Stimulated activated CD4-positive, alpha-beta T cell treated with anti-CD3 and anti-CD28 coated beads, TNF-alpha, amount 100 ng/mL, for 48 hours (primary cell): Measurements from ENCODE around the gene HOXA6.

ENCODE experiments used
- DNase-seq, 3 donors: peaks; one replicate each; pipeline ENCODE4 v3.0.0-alpha.2; 2020; ENCODE audit warnings: low read depth in 3 of 3

HOXA6 gene

DNA sequence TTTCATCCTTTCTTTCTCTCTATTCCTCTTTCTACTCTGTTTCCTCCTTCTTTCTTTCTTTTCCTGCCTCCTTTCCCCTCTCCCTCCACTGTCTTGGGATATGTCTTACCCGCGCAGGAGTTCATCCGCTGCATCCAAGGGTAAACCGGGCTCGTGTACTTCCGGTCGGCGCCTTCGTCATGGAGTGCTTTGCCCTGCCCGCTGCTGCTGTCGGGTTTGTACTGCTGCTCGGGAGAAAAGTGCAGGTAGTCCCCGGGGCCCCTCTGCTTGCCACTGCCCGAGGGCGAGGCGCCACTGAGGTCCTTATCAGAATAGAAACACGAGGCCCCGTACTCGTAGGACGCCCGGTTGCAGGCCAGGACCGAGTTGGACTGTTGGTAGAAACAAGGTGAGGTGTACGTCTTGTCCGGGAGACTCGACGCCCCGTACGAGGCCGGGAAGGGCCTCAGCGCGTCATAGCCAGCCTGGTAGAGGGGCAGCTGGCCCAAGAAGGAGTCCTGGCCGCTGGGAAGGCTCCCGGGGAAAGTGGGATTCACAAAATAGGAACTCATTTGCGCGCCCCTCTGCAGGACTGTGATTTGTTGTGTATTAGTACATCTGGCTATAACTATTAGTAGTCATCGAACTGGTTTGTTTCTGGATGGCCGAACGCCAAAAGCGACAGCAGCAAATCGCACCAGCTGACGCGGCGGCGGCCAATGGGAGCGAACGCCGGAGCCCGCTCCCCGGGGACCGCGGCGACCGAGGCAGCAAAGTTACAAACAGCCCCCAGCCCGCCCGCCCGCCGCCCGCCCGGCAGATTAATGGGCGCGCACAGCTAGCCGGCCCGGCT lies at the start of gene HOXA6:
Gene HOXA6 (minus strand): TSS at position 576 of the 832 bp plus-strand sequence. CDS start 25 bp downstream, at position 551.
- DNase-seq: no peak

DNA sequence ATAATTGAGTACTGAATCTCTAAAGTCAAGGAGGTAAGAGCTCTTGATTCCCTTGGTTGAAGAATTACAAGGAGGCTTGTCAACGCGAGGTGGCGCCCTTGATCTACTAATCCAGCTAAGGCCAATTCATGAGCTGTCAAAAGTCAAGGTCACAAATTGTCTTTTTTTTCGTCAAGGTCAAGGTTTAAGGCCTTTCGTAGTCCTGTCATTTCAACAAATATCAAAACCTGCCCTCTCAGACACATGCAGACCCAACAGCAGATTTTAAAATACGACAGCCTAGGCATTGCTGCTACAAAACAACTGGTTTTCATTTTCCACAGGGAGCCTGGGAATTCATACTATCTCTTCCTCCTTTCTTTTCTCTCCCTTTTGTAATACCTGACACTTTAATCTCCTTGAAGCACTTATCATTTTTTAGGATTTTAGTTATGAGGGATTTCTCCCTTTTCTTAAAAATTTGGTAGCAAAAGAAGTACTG lies 48.8 kb upstream of the HOXA6 start:
- peak; percentile 67 to 76 (median 74) for DNase-seq

DNA sequence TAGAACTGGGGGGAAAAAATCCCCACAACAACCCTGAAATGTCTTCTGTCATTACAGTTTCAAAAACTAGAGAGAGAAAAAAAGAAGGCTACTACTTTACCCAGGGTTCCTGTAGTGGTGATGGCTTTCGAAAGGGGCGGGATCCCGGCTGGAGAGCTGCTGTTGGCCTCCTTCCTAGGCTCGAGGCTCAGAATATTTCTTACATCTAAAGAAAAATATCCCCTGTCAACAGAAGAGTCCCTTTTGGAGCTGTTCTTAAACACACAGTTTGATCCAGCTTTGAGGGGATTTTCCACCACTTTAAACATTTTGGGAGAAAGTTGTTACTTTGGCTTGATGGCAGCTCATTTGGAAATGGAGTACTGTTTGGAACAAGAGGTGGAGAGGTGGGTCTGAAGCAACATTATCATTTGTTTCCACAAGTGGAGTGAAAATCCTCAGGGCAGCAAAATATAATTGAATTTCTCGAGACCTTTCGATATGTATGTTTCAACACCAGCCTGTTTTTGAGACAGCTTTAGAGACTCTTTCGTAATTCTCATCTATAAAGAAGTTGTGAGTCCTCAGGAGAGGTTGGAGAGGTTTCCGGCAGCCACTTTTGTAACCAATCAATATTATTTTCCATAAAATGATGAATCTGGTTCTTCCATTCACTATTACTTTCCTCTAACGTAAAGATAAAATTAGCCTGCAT lies 47.3 kb upstream of the HOXA6 start:
- DNase-seq: no peak

GRCh38 chr7:27194002-27194352 lies 46.4 kb upstream of the HOXA6 start:
- no peak for DNase-seq

GRCh38 chr7:27193335-27194001 lies 45.9 kb upstream of the HOXA6 start:
- no peak for DNase-seq

- no peak for DNase-seq
Observed at GRCh38 chr7:27192546-27193334, 45.2 kb upstream of the HOXA6 start.

GRCh38 chr7:27191833-27192545 lies 44.4 kb upstream of the HOXA6 start:
- no peak for DNase-seq

DNA sequence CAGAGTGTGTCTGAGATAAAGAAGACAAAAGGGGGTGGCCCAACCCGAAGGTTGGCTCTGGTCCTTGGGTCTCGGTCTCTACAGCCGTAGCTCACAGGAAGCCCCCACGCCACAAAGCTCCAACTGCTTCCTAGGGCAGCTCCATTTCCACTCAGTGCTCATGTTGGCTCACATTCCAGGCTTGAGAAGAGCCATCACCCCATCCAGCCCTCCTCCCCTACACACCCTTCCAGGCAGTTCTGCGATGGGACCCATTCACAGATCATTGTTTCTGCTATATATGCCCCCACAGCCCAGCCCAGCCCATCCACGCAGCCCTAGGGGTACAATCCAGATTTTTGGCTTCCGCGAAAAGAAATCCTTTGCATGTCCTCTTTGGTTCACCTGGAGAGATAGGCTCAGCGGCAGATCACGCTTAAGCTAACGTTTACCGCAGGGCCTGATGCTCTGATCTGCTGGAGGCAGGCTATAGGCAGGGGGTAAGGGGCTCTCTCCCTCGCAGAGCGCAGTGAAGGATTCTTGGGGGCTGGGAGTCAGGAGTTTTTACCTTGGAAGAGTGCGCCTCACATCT lies 43.7 kb upstream of the HOXA6 start:
- DNase-seq: no peak

- no peak for DNase-seq
Observed at GRCh38 chr7:27189997-27190748, 42.6 kb upstream of the HOXA6 start.

GRCh38 chr7:27189295-27189996 lies 41.9 kb upstream of the HOXA6 start:
- DNase-seq: no peak

- DNase-seq: no peak
Observed at GRCh38 chr7:27188386-27189294, 41.1 kb upstream of the HOXA6 start.

GRCh38 chr7:27187475-27188385 lies 40.2 kb upstream of the HOXA6 start:
- no peak for DNase-seq

DNA sequence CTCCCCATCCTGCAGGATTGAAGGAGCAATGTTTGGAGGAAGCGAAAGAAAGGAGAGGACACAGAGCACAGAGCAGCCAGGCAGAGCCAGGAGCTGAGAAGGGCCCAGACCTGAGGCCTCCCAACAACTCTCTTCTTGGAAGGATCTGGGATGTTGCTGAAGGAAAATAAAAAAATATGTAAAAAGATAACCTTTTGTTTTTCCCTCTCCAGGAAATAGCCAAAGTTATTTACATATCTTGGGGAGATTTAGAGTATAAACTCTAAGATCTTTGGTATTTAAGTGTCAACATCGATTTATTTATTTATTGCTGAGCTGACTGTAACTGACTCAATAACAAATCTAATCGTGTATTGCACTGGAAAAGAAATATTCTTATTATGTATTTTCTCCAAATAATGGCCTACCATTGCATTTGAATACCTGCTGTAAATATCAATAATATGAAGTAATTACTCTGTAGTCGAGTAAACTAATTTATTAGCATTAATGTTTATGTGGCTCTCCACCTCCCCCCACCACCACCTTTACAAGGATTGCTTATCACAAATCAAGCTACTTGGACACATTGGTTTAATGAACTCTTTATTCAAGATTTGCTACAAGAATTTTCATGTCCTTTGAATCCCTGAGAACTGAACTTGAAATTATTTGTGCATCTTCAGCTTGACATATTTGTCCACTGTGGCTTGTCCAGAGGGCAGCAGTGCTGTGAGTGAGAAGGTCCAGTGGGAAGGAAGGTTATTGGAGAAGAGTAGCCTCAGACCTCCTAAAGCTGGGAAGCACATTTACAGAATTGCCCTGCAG lies 39.3 kb upstream of the HOXA6 start:
- no peak for DNase-seq

DNA sequence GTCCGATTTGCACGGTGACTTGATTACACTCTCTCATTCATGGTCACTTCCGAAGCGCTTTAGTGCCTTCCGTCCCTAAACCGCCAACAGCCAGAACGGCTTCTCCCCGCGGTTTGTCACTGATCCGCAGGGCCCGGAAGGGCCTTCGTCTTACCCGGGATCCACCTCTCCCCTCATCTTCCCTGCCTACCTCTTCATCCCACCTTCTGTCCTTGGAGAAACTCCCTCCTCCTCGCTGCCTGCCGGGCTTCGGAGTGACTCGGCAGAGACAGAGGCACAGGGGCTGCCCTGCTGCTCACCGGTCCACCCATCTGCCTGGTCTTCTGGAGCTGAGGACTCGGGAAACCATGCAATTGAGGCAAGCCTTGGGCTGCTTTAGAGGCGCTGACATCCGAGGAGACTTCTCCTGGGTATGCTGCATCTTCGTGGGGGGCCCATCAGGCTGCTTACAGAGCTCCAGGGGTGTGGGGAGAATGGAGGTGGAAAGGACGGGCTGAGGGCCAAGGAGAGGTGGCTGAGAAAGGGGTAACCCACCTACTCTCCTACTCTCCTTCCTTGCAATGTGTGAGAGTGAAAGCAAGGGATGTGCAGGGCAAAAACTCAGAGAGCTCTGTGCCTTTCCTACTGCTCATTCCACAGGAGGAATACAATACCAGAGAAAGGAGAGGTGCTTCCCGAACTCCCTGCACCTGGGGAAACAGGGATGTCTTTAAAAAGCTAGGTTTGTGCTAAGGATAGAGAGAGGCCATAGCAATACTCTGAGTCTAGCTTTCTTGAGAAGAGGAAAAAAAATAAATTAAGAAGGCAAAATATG lies 38.5 kb upstream of the HOXA6 start:
- DNase-seq: no peak
